22Rv1 (cell line): Measurements from ENCODE around the gene HBQ1.

Experiments
- ZFX ChIP-seq: fragments of 450-650 bp; IDR thresholded peaks from 2 replicates; pipeline ENCODE4 v1.6.1; 2017; ENCODE audit warnings: antibody characterized with exemption, borderline replicate concordance
- TF ChIP-seq, protein P1 (sequence below): fragments of 450-650 bp; IDR thresholded peaks from 2 replicates; pipeline ENCODE4 v1.5.1; 2017; ENCODE audit warnings: mild to moderate bottlenecking

- TF ChIP-seq, protein P1, sequence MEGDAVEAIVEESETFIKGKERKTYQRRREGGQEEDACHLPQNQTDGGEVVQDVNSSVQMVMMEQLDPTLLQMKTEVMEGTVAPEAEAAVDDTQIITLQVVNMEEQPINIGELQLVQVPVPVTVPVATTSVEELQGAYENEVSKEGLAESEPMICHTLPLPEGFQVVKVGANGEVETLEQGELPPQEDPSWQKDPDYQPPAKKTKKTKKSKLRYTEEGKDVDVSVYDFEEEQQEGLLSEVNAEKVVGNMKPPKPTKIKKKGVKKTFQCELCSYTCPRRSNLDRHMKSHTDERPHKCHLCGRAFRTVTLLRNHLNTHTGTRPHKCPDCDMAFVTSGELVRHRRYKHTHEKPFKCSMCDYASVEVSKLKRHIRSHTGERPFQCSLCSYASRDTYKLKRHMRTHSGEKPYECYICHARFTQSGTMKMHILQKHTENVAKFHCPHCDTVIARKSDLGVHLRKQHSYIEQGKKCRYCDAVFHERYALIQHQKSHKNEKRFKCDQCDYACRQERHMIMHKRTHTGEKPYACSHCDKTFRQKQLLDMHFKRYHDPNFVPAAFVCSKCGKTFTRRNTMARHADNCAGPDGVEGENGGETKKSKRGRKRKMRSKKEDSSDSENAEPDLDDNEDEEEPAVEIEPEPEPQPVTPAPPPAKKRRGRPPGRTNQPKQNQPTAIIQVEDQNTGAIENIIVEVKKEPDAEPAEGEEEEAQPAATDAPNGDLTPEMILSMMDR = no peak
- TF ChIP-seq ZFX = no peak
These were observed 23.0 kb downstream of the HBQ1 start for GRCh38 chr16:203246-203645.
